Colonic mucosa (tissue), 4 donors: Measurements from ENCODE around the gene CYFIP1. TPM values are rescaled to one million over a fixed set of nuclear protein-coding genes. Genes with fewer than 3 reads are reported as not detected.

Source experiments
- DNase-seq: peaks from one replicate; pipeline ENCODE4 v3.0.0-alpha.2; 2020
- H3K27ac ChIP-seq: fragments of 200-600 bp; one replicate; pipeline ENCODE4 v1.8.0; 2021
- H3K27me3 ChIP-seq: fragments of 200-600 bp; one replicate; pipeline ENCODE4 v1.8.0; 2021
- H3K36me3 ChIP-seq: fragments of 200-600 bp; one replicate; pipeline ENCODE4 v1.8.0; 2021
- H3K4me1 ChIP-seq: fragments of 200-600 bp; one replicate; pipeline ENCODE4 v1.8.0; 2021; ENCODE audit warnings: mild to moderate bottlenecking
- H3K4me3 ChIP-seq: fragments of 200-600 bp; one replicate; pipeline ENCODE4 v1.8.0; 2021
- H3K9ac ChIP-seq, 2 donors: one replicate each; pipeline ENCODE4 v1.7.0; 2013; ENCODE audit warnings: control low read depth in 2 of 2, low read depth in 2 of 2, low read length in 2 of 2
- H3K9me3 ChIP-seq: fragments of 200-600 bp; one replicate; pipeline ENCODE4 v1.8.0; 2021
- CTCF ChIP-seq: fragments of 200-600 bp; IDR thresholded peaks from one replicate; pipeline ENCODE4 v1.8.0; 2022; ENCODE audit warnings: antibody characterized with exemption, mild to moderate bottlenecking
- intact Hi-C: fragments of 100-400 bp; cut with DNase I; formaldehyde crosslinking; loops from one replicate; pipeline ENCODE4 v1.14.1; 2022
- total RNA-seq, 2 donors: library from RNA; stranded (reverse); fragmentation: NEBNext Ultra II Directional in 1 of 2; extraction: Animal tissue kit (Norgen Biotek cat#: 25700) in 1 of 2; gene quantifications; one replicate each; pipeline ENCODE4 v1.2.1, GENCODE V29; 2021
- donor health status: healthy.
- donor health status: DM: no; HTN: no; CAD: no.
- donor health status: DM: no; HTN: no; CAD: no.

Gene CYFIP1
- total RNA-seq, 2 donors from 2014 or later: 119 to 165 TPM

GRCh38 chr15:22874966-22875365 is 105.2 kb downstream of the CYFIP1 start:
- no peaks in the 10 kb centered on the region for H3K36me3 ChIP-seq

GRCh38 chr15:22874256-22874655 is 105.9 kb downstream of the CYFIP1 start:
- Histone ChIP-seq H3K4me1 (no peaks in the 10 kb centered on the region), H3K9ac (no peak overlapping the region), H3K27me3 (no peaks in the 10 kb centered on the region), H3K9me3 (no peaks in the 10 kb centered on the region), H3K27ac (no peak overlapping the region), H3K36me3 (no peaks in the 10 kb centered on the region), H3K4me3 (no peak overlapping the region)
- TF ChIP-seq CTCF: no peak
- intact Hi-C loops: no loop called here
- DNase-seq: no peak

More at GRCh38 chr15:22874966-22875365, 105.2 kb downstream of the CYFIP1 start:
- intact Hi-C loops: no loop called here
- no peak overlapping the region for H3K9ac ChIP-seq
- no peaks in the 10 kb centered on the region for H3K27me3 ChIP-seq
- no peak overlapping the region for H3K27ac ChIP-seq
- H3K4me1 ChIP-seq: no peaks in the 10 kb centered on the region
- H3K9me3 ChIP-seq: no peaks in the 10 kb centered on the region
- no peak for DNase-seq
- no peak overlapping the region for H3K4me3 ChIP-seq
- TF ChIP-seq CTCF: no peak

- Histone ChIP-seq H3K9ac (no peak overlapping the region), H3K27ac (no peak overlapping the region), H3K9me3 (no peaks in the 10 kb centered on the region), H3K27me3 (no peaks in the 10 kb centered on the region), H3K36me3 (no peaks in the 10 kb centered on the region), H3K4me1 (no peaks in the 10 kb centered on the region), H3K4me3 (no peak overlapping the region)
- TF ChIP-seq CTCF: no peak
- DNase-seq: no peak
- intact Hi-C loops: no loop called here
These were observed 106.3 kb downstream of the CYFIP1 start for GRCh38 chr15:22873841-22874240.

GRCh38 chr15:22872936-22873701 is 107.0 kb downstream of the CYFIP1 start:
- DNase-seq: no peak
- no peak for TF ChIP-seq CTCF
- no peaks in the 10 kb centered on the region for H3K27me3 ChIP-seq
- intact Hi-C loops: no loop called here
- no peaks in the 10 kb centered on the region for H3K36me3 ChIP-seq
- H3K4me3 ChIP-seq: no peak overlapping the region
- no peaks in the 10 kb centered on the region for H3K9me3 ChIP-seq
- no peak overlapping the region for H3K27ac ChIP-seq
- H3K4me1 ChIP-seq: no peaks in the 10 kb centered on the region
- no peak overlapping the region for H3K9ac ChIP-seq

GRCh38 chr15:22871481-22872086 is 108.6 kb downstream of the CYFIP1 start:
- Histone ChIP-seq H3K9ac (no peak overlapping the region), H3K4me3 (no peak overlapping the region), H3K27ac (no peak overlapping the region), H3K4me1 (no peaks in the 10 kb centered on the region), H3K9me3 (no peaks in the 10 kb centered on the region), H3K27me3 (no peaks in the 10 kb centered on the region), H3K36me3 (peaks cover 7% of the 10 kb centered on the region)
- TF ChIP-seq CTCF: no peak
- DNase-seq: no peak
- intact Hi-C loops: no loop called here
